Cardiac muscle cell (in vitro differentiated cells and primary cell): ENCODE measurements around the gene LRRC8B. TPM values are rescaled to one million over a fixed set of nuclear protein-coding genes. Genes with fewer than 3 reads are reported as not detected.

ENCODE experiments used
- DNase-seq, 2 donors: peaks; one replicate each; pipeline versions ENCODE4 v3.0.0 to v3.0.0-alpha.2; 2010 to 2017; ENCODE audit warnings: low read depth in 1 of 2, low spot score in 1 of 2
- H3K27ac ChIP-seq: fragments of 200-600 bp; sonication (generic); 2 replicates; pipeline ENCODE4 v1.5.1; 2016
- H3K27me3 ChIP-seq: fragments of 200-600 bp; sonication (generic); 2 replicates; pipeline ENCODE4 v1.6.0; 2016; ENCODE audit warnings: control low read depth
- H3K36me3 ChIP-seq: fragments of 200-600 bp; sonication (generic); 2 replicates; pipeline ENCODE4 v1.5.1; 2016; ENCODE audit warnings: control low read depth
- H3K4me1 ChIP-seq: fragments of 200-600 bp; sonication (generic); 2 replicates; pipeline ENCODE4 v1.8.1; 2017; ENCODE audit warnings: low read depth, mild to moderate bottlenecking, mixed run types
- H3K4me3 ChIP-seq: fragments of 200-600 bp; sonication (generic); 2 replicates; pipeline ENCODE4 v1.5.1; 2016; ENCODE audit warnings: mild to moderate bottlenecking
- H3K9me3 ChIP-seq: fragments of 200-600 bp; sonication (generic); 2 replicates; pipeline ENCODE4 v1.5.1; 2017; ENCODE audit warnings: low read depth, mild to moderate bottlenecking, control low read depth
- polyA plus RNA-seq: library from polyadenylated mRNA; unstranded; fragments of >200 nt; fragmentation: Nextera tagmentation; extraction: Ambion mirVana; gene quantifications from 2 replicates; pipeline ENCODE4 v1.2.1, GENCODE V29; 2016
- total RNA-seq: library from RNA; depleted of rRNA; stranded (reverse); fragments of >200 nt; gene quantifications from 2 replicates; pipeline ENCODE4 v1.2.3, GENCODE V29; 2016
- TF ChIP-seq, protein P1 (sequence below): IDR thresholded peaks from 2 replicates; pipeline ENCODE4 v1.5.1; 2012; ENCODE audit warnings: low read depth, mild to moderate bottlenecking, low read length

The LRRC8B gene
- total and polyA plus RNA-seq, 2 experiments from 2014 or later, result 6.0 to 6.6 TPM

DNA sequence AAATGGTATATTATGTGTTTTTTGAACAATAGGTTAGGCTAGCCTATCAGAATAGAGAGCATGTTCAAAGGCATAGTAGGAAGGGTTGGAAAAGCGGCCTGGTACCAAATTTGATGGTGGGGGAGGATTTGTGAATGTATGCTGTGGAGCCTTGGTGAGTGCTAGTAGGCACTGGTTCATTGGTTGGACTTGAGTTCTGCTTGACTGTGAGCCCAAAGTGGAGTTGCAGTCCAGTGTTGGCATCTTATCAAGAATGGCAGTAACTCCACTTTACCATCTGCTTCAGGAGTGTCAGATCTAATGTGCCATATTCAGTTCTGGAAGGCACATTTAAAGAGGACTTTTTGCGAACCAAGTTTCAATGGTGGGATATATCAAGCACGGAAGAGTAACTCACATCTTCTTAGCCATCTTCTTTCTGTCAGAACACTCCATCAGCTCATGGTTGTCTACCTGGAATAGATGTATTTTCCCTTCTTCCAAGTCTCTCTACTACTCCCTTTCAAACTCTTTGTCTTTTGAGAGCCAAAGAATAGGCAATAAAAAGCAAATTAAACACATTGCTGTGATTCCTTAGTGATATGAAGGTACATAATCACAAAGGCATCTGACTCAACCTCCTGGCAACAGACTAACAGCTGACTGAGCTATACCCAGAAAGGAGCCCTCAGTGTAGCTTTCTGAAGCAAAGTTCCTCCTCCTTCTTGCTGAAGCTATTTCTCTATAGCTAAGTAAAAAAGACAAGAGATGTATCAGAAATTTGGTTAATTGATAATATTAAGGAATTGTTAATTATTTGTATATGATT, 21.7 kb downstream of the LRRC8B start:
- Histone ChIP-seq H3K36me3 (no peaks in the 10 kb centered on the region), H3K9me3 (no peaks in the 10 kb centered on the region), H3K4me1 (peaks cover 6% of the 10 kb centered on the region), H3K27ac (no peak overlapping the region), H3K4me3 (no peak overlapping the region), H3K27me3 (no peaks in the 10 kb centered on the region)
- TF ChIP-seq, protein P1, sequence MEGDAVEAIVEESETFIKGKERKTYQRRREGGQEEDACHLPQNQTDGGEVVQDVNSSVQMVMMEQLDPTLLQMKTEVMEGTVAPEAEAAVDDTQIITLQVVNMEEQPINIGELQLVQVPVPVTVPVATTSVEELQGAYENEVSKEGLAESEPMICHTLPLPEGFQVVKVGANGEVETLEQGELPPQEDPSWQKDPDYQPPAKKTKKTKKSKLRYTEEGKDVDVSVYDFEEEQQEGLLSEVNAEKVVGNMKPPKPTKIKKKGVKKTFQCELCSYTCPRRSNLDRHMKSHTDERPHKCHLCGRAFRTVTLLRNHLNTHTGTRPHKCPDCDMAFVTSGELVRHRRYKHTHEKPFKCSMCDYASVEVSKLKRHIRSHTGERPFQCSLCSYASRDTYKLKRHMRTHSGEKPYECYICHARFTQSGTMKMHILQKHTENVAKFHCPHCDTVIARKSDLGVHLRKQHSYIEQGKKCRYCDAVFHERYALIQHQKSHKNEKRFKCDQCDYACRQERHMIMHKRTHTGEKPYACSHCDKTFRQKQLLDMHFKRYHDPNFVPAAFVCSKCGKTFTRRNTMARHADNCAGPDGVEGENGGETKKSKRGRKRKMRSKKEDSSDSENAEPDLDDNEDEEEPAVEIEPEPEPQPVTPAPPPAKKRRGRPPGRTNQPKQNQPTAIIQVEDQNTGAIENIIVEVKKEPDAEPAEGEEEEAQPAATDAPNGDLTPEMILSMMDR, result no peak
- DNase-seq, result peak in 1 of 2 donors; percentile 46

DNA sequence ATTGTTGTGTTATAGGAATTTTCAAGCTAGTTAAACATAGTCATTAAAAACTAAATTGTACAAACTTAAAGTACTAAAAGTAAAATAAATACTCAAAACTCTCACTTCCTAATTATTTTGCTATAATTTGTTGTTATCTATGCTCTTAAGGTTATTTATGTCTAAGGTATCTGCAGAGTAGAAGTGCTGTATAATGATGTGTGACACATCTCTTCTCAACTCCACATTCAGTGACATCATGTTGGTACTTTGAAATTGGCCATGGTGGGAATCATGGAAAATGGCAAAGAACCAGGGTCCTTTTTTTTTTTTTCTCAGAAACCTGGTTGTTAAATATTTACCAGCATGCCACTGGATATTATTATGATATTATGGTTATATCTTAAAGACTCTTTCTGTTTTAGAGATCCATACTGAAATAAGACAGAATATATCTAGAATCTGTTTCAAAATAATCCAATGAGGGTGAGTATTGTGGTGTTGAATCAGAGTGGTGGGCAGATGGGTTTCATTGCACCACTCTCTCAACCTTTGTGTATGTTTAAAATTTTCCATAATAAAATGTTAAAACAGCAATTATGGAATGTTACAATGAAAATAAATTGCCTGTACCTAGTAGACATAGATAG, 22.4 kb downstream of the LRRC8B start:
- Histone ChIP-seq H3K27me3 (no peaks in the 10 kb centered on the region), H3K4me1 (peaks cover 6% of the 10 kb centered on the region), H3K9me3 (no peaks in the 10 kb centered on the region), H3K27ac (no peak overlapping the region), H3K4me3 (no peak overlapping the region), H3K36me3 (no peaks in the 10 kb centered on the region)
- TF ChIP-seq, protein P1, result no peak
- no peak for DNase-seq

DNA sequence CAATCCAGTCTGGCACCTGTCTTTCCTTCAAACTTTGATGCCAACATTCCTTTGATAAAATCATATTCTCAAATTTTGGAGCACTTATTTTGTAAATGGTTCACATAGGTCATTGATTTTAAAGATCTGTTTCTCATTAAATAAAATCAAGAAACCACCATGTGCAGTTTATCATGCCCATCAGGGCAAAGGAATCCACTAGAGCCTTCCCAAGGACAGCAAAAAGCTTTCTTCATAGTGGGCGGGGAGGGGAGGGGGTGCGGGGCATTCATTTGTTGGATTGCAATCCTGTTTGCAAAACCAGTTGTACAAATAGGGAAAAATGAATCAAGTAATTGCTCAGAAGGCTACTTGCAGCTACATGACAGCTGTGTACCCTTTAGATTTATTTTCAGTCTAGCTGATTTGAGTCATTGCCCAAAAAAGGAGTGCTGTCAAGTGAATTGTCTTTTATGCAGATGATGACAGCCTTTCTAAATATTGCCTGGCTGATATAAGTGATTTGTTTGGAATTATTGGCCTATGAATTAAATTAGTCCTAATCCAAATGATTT, 23.0 kb downstream of the LRRC8B start:
- peak in 1 of 2 donors; percentile 72 for DNase-seq
- Histone ChIP-seq H3K36me3 (no peaks in the 10 kb centered on the region), H3K4me1 (peaks cover 6% of the 10 kb centered on the region), H3K27me3 (no peaks in the 10 kb centered on the region), H3K27ac (no peak overlapping the region), H3K9me3 (no peaks in the 10 kb centered on the region), H3K4me3 (no peak overlapping the region)
- TF ChIP-seq, protein P1, result no peak

DNA sequence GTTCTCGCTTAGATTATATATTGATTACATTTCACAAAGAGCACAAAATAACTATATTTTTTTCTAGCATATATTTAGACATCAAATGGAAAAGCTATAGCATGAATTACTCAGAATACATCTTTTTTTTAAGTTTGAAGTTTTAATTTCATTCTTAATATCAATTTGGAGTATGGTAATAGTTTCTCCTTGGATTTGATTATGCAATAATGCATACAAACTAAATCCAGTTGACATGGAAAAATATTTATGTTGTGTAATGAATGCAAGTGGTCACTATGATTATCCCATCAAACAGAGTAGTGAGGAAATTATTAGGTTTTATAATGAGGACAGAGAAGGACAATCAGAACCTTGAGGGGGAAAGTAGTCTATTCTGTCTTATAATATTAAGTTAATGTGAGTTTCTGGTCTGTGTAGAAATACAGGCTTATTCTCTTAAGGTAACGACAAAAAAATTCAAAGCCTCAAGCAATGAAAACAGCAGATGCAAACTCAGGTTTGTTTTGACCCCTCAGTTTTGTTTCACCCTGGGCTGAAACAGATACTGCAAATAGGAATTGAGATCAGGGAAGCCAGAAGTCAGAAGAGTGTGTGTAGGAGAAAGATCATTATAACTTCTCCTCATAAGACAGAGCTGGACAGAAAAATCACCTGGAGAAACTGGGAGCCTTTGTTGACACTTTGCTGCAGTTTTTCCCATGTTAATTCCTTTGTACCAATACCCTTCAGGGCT, 23.7 kb downstream of the LRRC8B start:
- TF ChIP-seq, protein P1, result no peak
- H3K4me3 ChIP-seq, result no peak overlapping the region
- H3K4me1 ChIP-seq, result peaks cover 6% of the 10 kb centered on the region
- no peak for DNase-seq
- H3K27me3 ChIP-seq, result no peaks in the 10 kb centered on the region
- no peaks in the 10 kb centered on the region for H3K9me3 ChIP-seq
- H3K36me3 ChIP-seq, result no peaks in the 10 kb centered on the region
- H3K27ac ChIP-seq, result no peak overlapping the region

DNA sequence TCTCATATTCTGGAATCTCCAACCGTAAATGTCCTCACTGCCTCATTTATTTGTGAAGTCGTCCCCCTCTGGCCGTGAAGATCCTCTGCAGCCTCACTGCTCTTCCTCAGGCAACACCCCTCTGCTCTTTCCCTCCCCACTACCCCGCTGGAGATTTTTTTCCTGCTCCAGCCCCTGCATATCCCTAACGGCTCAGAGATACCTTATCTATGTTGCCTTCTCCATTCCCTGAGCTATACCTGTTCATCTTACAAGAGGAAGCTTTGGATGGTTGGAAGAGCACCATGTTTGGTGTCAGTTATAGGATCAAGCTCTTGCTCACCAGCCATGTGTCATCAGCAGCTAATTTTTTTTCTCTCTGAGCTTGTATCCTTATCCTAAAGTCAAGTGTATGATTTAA, 26.4 kb downstream of the LRRC8B start:
- no peaks in the 10 kb centered on the region for H3K36me3 ChIP-seq
- TF ChIP-seq, protein P1, result no peak
- no peaks in the 10 kb centered on the region for H3K9me3 ChIP-seq
- no peaks in the 10 kb centered on the region for H3K27me3 ChIP-seq
- peaks cover 11% of the 10 kb centered on the region for H3K4me1 ChIP-seq
- H3K27ac ChIP-seq, result no peak overlapping the region
- H3K4me3 ChIP-seq, result no peak overlapping the region
- no peak for DNase-seq
